Caco-2 (cell line): ENCODE data around the gene KIF1A. TPM values are rescaled to one million over a fixed set of nuclear protein-coding genes. Genes with fewer than 3 reads are reported as not detected.

Experiments used
- BruUV-seq: library from RNA; stranded (reverse); fragments of 400-500 nt; replicated peaks from 2 replicates; lab custom pipeline; 2021; lab: Mats Ljungman, UMichigan
- CTCF ChIA-PET: fragments of 300-600 bp; sonication (Branson Sonifier 250); formaldehyde crosslinking; loops from one replicate; lab custom pipeline; 2022; ENCODE audit warnings: antibody characterized with exemption; lab: Charles Lee
- POLR2A ChIA-PET: fragments of 300-600 bp; sonication (Branson Sonifier 250); formaldehyde crosslinking; loops from one replicate; lab custom pipeline; 2022; ENCODE audit warnings: antibody characterized with exemption; lab: Charles Lee
- DNase-seq, 2 experiments: peaks; one replicate each; pipeline versions ENCODE4 v3.0.0 to v3.0.0-alpha.2; 2020 to 2022
- H3K27me3 ChIP-seq: replicated peaks from 2 replicates; pipeline ENCODE4 v1.6.0; 2011; ENCODE audit warnings: low read length; ENCODE audit not compliant: control insufficient read depth, insufficient read depth
- H3K36me3 ChIP-seq: 2 replicates; pipeline ENCODE4 v1.5.1; 2011; ENCODE audit warnings: low read length; ENCODE audit not compliant: control insufficient read depth, insufficient read depth
- H3K4me1 ChIP-seq: fragments of 250-450 bp; sonication (Bioruptor Pico); 2 replicates; pipeline ENCODE4 v1.5.1; 2020; ENCODE audit warnings: mild to moderate bottlenecking
- H3K4me3 ChIP-seq: 2 replicates; pipeline ENCODE4 v1.5.1; 2011; ENCODE audit warnings: low read depth, mild to moderate bottlenecking, control low read depth, low read length
- H3K9me3 ChIP-seq: fragments of 250-450 bp; sonication (Bioruptor Pico); 2 replicates; pipeline ENCODE4 v1.5.1; 2020; ENCODE audit warnings: mild to moderate bottlenecking, moderate library complexity
- H3K27ac Mint-ChIP-seq: one replicate; pipeline ENCODE4 v1.8.0; 2022; ENCODE audit warnings: mixed read lengths; ENCODE audit not compliant: unreplicated experiment
- H3K27me3 Mint-ChIP-seq: one replicate; pipeline ENCODE4 v1.8.0; 2022; ENCODE audit warnings: mixed read lengths; ENCODE audit not compliant: insufficient read depth, unreplicated experiment
- H3K36me3 Mint-ChIP-seq: one replicate; pipeline ENCODE4 v1.8.0; 2022; ENCODE audit warnings: mild to moderate bottlenecking, mixed read lengths; ENCODE audit not compliant: insufficient read depth, unreplicated experiment
- H3K4me1 Mint-ChIP-seq: one replicate; pipeline ENCODE4 v1.8.0; 2022; ENCODE audit warnings: low read depth, mixed read lengths; ENCODE audit not compliant: unreplicated experiment
- H3K4me3 Mint-ChIP-seq: one replicate; pipeline ENCODE4 v1.8.0; 2022; ENCODE audit warnings: mild to moderate bottlenecking, moderate library complexity, mixed read lengths; ENCODE audit not compliant: unreplicated experiment
- H3K9me3 Mint-ChIP-seq: one replicate; pipeline ENCODE4 v1.8.0; 2022; ENCODE audit warnings: mixed read lengths; ENCODE audit not compliant: unreplicated experiment
- intact Hi-C: fragments of 100-400 bp; cut with micrococcal nuclease; formaldehyde crosslinking; loops from one replicate; pipeline ENCODE4 v1.10.0; 2022; ENCODE audit not compliant: unreplicated experiment
- total RNA-seq: library from RNA; stranded (reverse); gene quantifications from 2 replicates; pipeline ENCODE4 v1.2.3, GENCODE V29; 2022
- TF ChIP-seq, protein P1 (sequence below), 2 experiments: fragments of 200-600 bp in 1 of 2; IDR thresholded peaks; 1 replicate in 1 of 2; 2 replicates in 1 of 2; pipeline versions ENCODE4 v1.5.1 to v1.8.0; 2011 to 2022; ENCODE audit warnings: antibody characterized with exemption in 1 of 2, control low read depth in 1 of 2, inconsistent platforms in 1 of 2, low read depth in 1 of 2, low read length in 1 of 2, mild to moderate bottlenecking in 1 of 2, moderate library complexity in 1 of 2; ENCODE audit not compliant: insufficient read depth in 1 of 2, severe bottlenecking in 1 of 2, unreplicated experiment in 1 of 2

Gene KIF1A
- total RNA-seq, 1 experiment from 2014 or later, result 33.1 TPM

DNA sequence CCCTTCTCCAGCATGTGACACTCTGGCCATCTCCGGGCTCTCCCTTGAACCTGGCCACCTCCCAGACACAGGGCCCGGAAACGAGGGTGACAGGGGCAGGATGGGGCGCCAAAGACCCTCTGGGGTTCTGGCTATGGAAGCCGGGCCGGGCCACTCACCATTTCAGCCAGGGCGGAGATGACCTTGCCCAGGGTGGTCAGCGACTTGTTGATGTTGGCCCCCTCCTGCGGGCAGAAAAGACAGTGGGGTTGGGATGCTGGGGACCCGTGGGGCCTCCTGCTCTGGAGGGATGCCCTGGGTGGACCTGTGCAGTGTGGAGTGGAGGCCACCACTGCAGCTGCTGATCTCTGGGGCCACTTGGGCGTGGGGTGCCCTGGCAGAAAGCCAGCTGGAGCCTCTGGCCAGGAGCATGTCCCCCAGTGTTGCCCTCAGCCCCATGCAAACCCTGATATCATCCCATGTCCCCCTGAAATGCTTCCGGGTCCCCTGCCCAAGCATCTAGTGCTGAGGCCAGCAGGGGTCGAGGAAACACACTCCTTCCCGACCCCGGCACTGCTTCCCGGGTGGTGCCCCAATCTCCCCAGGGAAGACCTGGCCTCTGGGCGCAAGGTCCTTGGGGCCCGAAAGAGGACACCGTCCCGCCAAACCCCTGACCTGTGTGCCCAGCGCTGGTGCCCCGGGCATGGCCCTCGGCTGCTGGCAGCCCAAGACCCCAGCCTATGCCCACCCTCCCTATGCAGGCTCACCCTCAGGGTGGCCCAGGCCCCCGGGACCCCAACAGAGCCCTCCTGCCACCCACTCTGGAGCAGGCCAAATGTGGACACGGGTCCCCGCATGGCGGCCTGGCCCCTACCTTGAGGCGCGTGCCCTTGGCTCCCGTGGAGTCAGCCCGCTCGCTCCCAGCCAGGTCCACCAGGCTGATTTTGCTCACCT is 36.9 kb downstream of the KIF1A start:
- BruUV-seq, result no TSS peak
- Mint-ChIP-seq H3K9me3 (no peaks in the 10 kb centered on the region), H3K4me1 (no peaks in the 10 kb centered on the region), H3K27ac (no peak overlapping the region), H3K27me3 (peaks cover 1% of the 10 kb centered on the region), H3K36me3 (no peaks in the 10 kb centered on the region), H3K4me3 (no peak overlapping the region)
- H3K4me1 ChIP-seq, result no peaks in the 10 kb centered on the region
- DNase-seq, result no peak
- ChIA-PET POLR2A (no interaction called here), CTCF (no interaction called here)
- H3K36me3 ChIP-seq, result no peaks in the 10 kb centered on the region
- intact Hi-C loops, result no loop called here
- TF ChIP-seq, protein P1, sequence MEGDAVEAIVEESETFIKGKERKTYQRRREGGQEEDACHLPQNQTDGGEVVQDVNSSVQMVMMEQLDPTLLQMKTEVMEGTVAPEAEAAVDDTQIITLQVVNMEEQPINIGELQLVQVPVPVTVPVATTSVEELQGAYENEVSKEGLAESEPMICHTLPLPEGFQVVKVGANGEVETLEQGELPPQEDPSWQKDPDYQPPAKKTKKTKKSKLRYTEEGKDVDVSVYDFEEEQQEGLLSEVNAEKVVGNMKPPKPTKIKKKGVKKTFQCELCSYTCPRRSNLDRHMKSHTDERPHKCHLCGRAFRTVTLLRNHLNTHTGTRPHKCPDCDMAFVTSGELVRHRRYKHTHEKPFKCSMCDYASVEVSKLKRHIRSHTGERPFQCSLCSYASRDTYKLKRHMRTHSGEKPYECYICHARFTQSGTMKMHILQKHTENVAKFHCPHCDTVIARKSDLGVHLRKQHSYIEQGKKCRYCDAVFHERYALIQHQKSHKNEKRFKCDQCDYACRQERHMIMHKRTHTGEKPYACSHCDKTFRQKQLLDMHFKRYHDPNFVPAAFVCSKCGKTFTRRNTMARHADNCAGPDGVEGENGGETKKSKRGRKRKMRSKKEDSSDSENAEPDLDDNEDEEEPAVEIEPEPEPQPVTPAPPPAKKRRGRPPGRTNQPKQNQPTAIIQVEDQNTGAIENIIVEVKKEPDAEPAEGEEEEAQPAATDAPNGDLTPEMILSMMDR (IDR thresholded peaks at IDR 0.05; ENCODE audit: insufficient read depth in 1 of 2, low read depth in 1 of 2, low read length in 1 of 2, severe bottlenecking in 1 of 2, unreplicated experiment in 1 of 2), result no peak
- no peak overlapping the region for H3K4me3 ChIP-seq
- no peaks in the 10 kb centered on the region for H3K9me3 ChIP-seq
- H3K27me3 ChIP-seq, result no peaks in the 10 kb centered on the region

DNA sequence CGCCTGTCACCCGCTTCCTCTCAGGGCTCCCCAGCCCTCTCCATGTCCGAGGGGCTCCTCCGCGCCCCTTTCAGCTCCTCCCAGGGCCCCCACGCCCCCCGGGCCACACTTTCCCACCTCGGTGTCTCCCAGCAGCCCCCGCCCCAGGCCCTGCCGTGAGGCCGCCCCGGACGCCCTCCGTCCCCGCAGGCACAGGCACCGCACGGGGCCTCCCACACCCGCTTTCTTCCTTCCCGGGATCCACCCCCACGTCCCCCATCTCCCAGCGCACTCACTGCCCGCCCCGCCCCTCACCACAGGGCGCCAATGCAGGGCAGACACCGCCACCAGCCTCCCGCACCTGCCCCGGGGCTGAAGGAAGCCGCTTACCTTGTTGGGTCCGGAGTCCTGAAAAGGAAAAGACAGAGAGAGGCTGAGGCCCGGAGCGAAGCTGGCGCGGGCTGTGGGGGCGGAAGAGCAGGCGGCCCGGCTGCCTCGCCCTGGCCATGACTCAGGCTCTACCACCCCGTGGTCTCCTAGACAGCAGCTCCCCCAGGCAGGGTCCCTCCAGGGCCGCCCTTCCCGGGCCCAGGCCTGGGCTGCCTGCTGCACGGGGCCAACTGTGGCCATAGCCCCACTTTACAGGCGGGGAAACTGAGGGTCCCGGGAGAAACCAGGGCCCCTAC is 37.7 kb downstream of the KIF1A start:
- TF ChIP-seq, protein P1 (IDR thresholded peaks at IDR 0.05; ENCODE audit: insufficient read depth in 1 of 2, low read depth in 1 of 2, low read length in 1 of 2, severe bottlenecking in 1 of 2, unreplicated experiment in 1 of 2), result no peak
- DNase-seq, result no peak
- Mint-ChIP-seq H3K27ac (no peak overlapping the region), H3K9me3 (no peaks in the 10 kb centered on the region), H3K4me1 (no peaks in the 10 kb centered on the region), H3K4me3 (no peak overlapping the region), H3K36me3 (no peaks in the 10 kb centered on the region), H3K27me3 (no peaks in the 10 kb centered on the region)
- Histone ChIP-seq H3K4me3 (no peak overlapping the region), H3K4me1 (no peaks in the 10 kb centered on the region), H3K9me3 (no peaks in the 10 kb centered on the region), H3K27me3 (no peaks in the 10 kb centered on the region), H3K36me3 (no peaks in the 10 kb centered on the region)
- ChIA-PET POLR2A (no interaction called here), CTCF (no interaction called here)
- intact Hi-C loops, result no loop called here
- BruUV-seq, result no TSS peak

DNA sequence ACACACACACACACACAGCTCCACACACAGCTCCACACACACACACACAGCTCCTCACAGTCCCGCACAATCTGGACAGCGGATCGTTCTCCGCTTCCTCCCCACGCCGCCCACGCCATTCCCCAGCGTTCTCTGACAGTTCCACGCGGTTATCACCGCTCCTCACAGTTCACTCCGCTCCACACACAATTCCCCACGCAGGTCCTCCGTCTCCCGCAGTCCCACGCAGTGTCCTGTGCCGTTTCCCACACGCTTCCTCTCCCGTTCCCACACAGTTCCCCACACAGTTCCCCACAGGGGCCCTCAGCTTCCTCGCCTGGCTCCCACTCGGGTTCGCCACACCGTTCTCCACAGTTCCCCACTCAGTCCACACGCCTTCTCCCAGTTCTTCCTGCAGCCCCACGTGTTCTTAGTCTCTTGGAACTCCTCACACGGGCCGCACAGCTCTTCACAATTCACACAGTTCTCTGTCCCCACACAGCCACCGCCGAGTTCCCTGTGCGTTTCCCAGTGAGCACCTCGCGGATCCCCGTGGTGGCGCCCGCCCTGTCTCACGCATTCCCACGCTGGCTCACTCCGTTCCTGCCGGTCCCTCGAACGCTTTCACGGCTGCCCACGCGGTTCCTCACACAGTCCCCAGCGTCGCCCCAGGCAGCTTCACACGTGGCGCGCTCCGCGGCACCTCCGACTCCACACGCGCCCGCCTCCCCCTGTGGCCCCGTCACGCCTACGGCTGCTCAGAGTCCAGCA is 38.4 kb downstream of the KIF1A start:
- Mint-ChIP-seq H3K27ac (no peak overlapping the region), H3K27me3 (no peaks in the 10 kb centered on the region), H3K36me3 (no peaks in the 10 kb centered on the region), H3K9me3 (no peaks in the 10 kb centered on the region), H3K4me1 (no peaks in the 10 kb centered on the region), H3K4me3 (no peak overlapping the region)
- CTCF ChIA-PET, result no interaction called here
- TF ChIP-seq, protein P1 (IDR thresholded peaks at IDR 0.05; ENCODE audit: insufficient read depth in 1 of 2, low read depth in 1 of 2, low read length in 1 of 2, severe bottlenecking in 1 of 2, unreplicated experiment in 1 of 2), result no peak
- DNase-seq, result no peak
- POLR2A ChIA-PET, result no interaction called here
- no peaks in the 10 kb centered on the region for H3K27me3 ChIP-seq
- no peaks in the 10 kb centered on the region for H3K36me3 ChIP-seq
- H3K4me1 ChIP-seq, result no peaks in the 10 kb centered on the region
- H3K4me3 ChIP-seq, result no peak overlapping the region
- BruUV-seq, result no TSS peak
- intact Hi-C loops, result no loop called here
- H3K9me3 ChIP-seq, result no peaks in the 10 kb centered on the region
